ENCODE results near the gene KMT2B. TPM values are rescaled to one million over a fixed set of nuclear protein-coding genes. Genes with fewer than 3 reads are reported as not detected.

KMT2B gene
- total RNA-seq, 1 donor from 2014 or later: 65.6 TPM

GRCh38 chr19:35716801-35717664, 770 bp upstream of the KMT2B start:
- H3K4me3 Mint-ChIP-seq: peak overlapping the region; percentile 93
- H3K27me3 Mint-ChIP-seq: no peaks in the 10 kb centered on the region
- POLR2A ChIA-PET: interaction anchor here (1.5 to 7.2 kb wide), 7 partner anchors 11 to 69 kb away, joined by 5 to 238 read pairs (median 22); partner anchors contain the start of genes COX6B1, IGFLR1, LIN37 and PSENEN
- peak; percentile 79 for ATAC-seq (ENCODE audit: low read depth)
- CTCF ChIA-PET: interaction anchor here (0.9 to 1.7 kb wide), 3 partner anchors 21 to 24 kb away, joined by 3 to 6 read pairs (median 5); no protein-coding TSS in a partner anchor
- H3K36me3 Mint-ChIP-seq (ENCODE audit: low read depth): peaks cover 24% of the 10 kb centered on the region
- H3K27ac Mint-ChIP-seq: peak overlapping the region; percentile 97
- intact Hi-C loops (cut with micrococcal nuclease): loop anchor here (1.0 to 10.0 kb wide), 14 partner anchors 15 to 392 kb away; partner anchors contain the start of genes CD22, COX6B1, HCST and LIN37
- no peak for TF ChIP-seq CTCF (IDR thresholded peaks at IDR 0.05)
- no peaks in the 10 kb centered on the region for H3K9me3 Mint-ChIP-seq
- peak; percentile 75 for DNase-seq
- H3K4me1 Mint-ChIP-seq: peaks cover 69% of the 10 kb centered on the region

GRCh38 chr19:35718345-35719041, 690 bp downstream of the KMT2B start:
- no peak for DNase-seq
- Mint-ChIP-seq H3K27me3 (no peaks in the 10 kb centered on the region), H3K4me3 (peak overlapping the region; percentile 88), H3K4me1 (peaks cover 54% of the 10 kb centered on the region), H3K36me3 (ENCODE audit: low read depth) (peaks cover 39% of the 10 kb centered on the region), H3K9me3 (no peaks in the 10 kb centered on the region), H3K27ac (peak overlapping the region; percentile 82)
- POLR2A ChIA-PET: interaction anchor here (1.1 to 3.4 kb wide), 8 partner anchors 9 to 213 kb away, joined by 3 to 22 read pairs (median 9); partner anchors contain the start of genes HSPB6, IGFLR1, LIN37 and PSENEN
- intact Hi-C loops (cut with micrococcal nuclease): loop anchor here (10.0 kb wide), 1 partner anchor 394 kb away; the partner anchor contains the start of gene CD22
- CTCF ChIA-PET: interaction anchor here (0.9 to 1.7 kb wide), 3 partner anchors 19 to 24 kb away, joined by 3 to 5 read pairs (median 3); partner anchors contain the start of gene IGFLR1
- TF ChIP-seq CTCF (IDR thresholded peaks at IDR 0.05): no peak
- no peak for ATAC-seq (ENCODE audit: low read depth)

- DNase-seq (no peak), ATAC-seq (ENCODE audit: low read depth) (no peak)
- H3K9me3 Mint-ChIP-seq: no peaks in the 10 kb centered on the region
- no peaks in the 10 kb centered on the region for H3K27me3 Mint-ChIP-seq
- peaks cover 48% of the 10 kb centered on the region for H3K36me3 Mint-ChIP-seq (ENCODE audit: low read depth)
- H3K27ac Mint-ChIP-seq: peak overlapping the region; percentile 31
- H3K4me3 Mint-ChIP-seq: peak overlapping the region; percentile 88
- CTCF ChIA-PET: interaction anchor here (1.2 kb wide), 1 partner anchor 23 kb away, joined by 3 read pairs; the partner anchor contains the start of gene IGFLR1
- intact Hi-C loops (cut with micrococcal nuclease): loop anchor here (10.0 kb wide), 1 partner anchor 395 kb away; the partner anchor contains the start of gene CD22
- TF ChIP-seq CTCF (IDR thresholded peaks at IDR 0.05): no peak
- H3K4me1 Mint-ChIP-seq: peaks cover 44% of the 10 kb centered on the region
- POLR2A ChIA-PET: interaction anchor here (0.6 to 3.4 kb wide), 7 partner anchors 18 to 37 kb away, joined by 3 to 22 read pairs (median 12); partner anchors contain the start of genes HSPB6, IGFLR1, LIN37 and PSENEN
Measured at GRCh38 chr19:35719402-35720162, 1.8 kb downstream of the KMT2B start.

GRCh38 chr19:35720163-35720524, 2.3 kb downstream of the KMT2B start:
- peak overlapping the region; percentile 27 for H3K27ac Mint-ChIP-seq
- POLR2A ChIA-PET: interaction anchor here (1.0 to 3.4 kb wide), 4 partner anchors 9 to 22 kb away, joined by 4 to 22 read pairs (median 12); partner anchors contain the start of gene IGFLR1

More at GRCh38 chr19:35720163-35720524, 2.3 kb downstream of the KMT2B start:
- peaks cover 54% of the 10 kb centered on the region for H3K36me3 Mint-ChIP-seq (ENCODE audit: low read depth)
- DNase-seq: no peak
- H3K9me3 Mint-ChIP-seq: no peaks in the 10 kb centered on the region
- TF ChIP-seq CTCF (IDR thresholded peaks at IDR 0.05): no peak
- ATAC-seq (ENCODE audit: low read depth): no peak
- no peaks in the 10 kb centered on the region for H3K27me3 Mint-ChIP-seq
- CTCF ChIA-PET: no interaction called here
- H3K4me3 Mint-ChIP-seq: peak overlapping the region; percentile 1
- intact Hi-C loops (cut with micrococcal nuclease): no loop called here
- H3K4me1 Mint-ChIP-seq: peaks cover 39% of the 10 kb centered on the region

All from activated B cell treated with CpG ODN at 0.5 μM for 24 hours (primary cell).